ENCODE measurements around the gene RIPPLY2. TPM values are rescaled to one million over a fixed set of nuclear protein-coding genes. Genes with fewer than 3 reads are reported as not detected.

Gene RIPPLY2
- polyA plus RNA-seq, 3 donors: not detected

DNA sequence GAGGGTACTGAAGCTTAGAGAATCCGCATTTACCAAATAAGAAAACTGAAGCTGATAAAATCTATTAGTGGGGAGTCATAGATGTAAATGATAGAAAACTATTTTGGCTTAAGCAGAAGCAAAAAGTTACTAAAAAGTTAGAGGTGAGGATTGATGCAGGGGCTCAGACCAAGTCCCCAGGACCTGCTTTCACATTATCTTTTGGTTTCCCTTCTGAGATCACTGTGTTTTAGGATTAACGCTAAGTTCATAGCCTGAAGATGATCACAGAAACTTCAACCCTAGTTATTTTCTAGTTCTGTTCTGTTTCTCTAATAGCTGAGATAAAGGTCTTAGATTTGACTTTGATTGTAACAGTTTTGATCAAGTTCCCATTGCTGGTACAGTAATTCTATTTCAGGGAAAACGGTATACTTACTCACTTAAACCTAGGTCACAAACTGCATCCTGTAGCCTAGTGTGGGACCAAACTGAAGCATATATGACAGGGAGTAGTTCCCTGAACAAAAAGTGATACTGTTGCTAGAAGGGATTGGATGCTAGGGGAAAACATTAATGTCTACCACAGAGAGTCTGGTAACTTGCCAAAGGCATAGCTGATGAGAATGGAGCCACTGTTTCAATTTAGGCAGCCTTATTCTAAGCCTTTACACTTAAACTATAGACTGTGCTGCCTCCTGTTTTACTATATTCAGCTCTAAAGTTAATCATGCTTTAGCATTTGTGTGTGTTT, 19.4 kb downstream of the RIPPLY2 start:
- intact Hi-C loops (cut with micrococcal nuclease): no loop called here
- Histone ChIP-seq H3K27ac (ENCODE audit: low read depth in 1 of 2, low read length in 2 of 2) (peak overlapping the region in 1 of 2 donors; percentile 40), H4K20me1 (ENCODE audit: insufficient read depth, low read length) (peaks cover 98% of the 10 kb centered on the region), H3K36me3 (replicated peaks in 1 of 2; ENCODE audit: control insufficient read depth in 1 of 2, insufficient read depth in 2 of 2, low read length in 2 of 2) (peaks cover 12 to 44% of the 10 kb centered on the region in 2 donors), H3K79me2 (ENCODE audit: insufficient read depth, low read length) (peaks cover 93% of the 10 kb centered on the region), H3K4me1 (ENCODE audit: control insufficient read depth in 1 of 2, insufficient read depth in 2 of 2, low read length in 2 of 2) (peaks cover 13 to 20% of the 10 kb centered on the region in 2 donors), H3K4me2 (replicated peaks; ENCODE audit: extremely low read depth, low read length, poor library complexity, severe bottlenecking) (no peak overlapping the region), H3K9me3 (replicated peaks in 1 of 2; ENCODE audit: control insufficient read depth in 1 of 2, insufficient read depth in 1 of 2, low read length in 2 of 2) (no peaks in the 10 kb centered on the region), H3K9ac (ENCODE audit: insufficient read depth, low read length, poor library complexity, severe bottlenecking) (no peak overlapping the region), H2AFZ (ENCODE audit: insufficient read depth, low read depth, low read length, poor library complexity, severe bottlenecking) (no peak overlapping the region), H3K27me3 (ENCODE audit: control insufficient read depth in 2 of 2, insufficient read depth in 2 of 2, low read length in 2 of 2) (no peaks in the 10 kb centered on the region), H3K4me3 (replicated peaks in 1 of 3; ENCODE audit: low read depth in 2 of 3, low read length in 3 of 3) (no peak overlapping the region)
- no peak overlapping the region for H3K4me3 Mint-ChIP-seq
- H3K36me3 Mint-ChIP-seq: peaks cover 38 to 57% of the 10 kb centered on the region in 2 donors
- H3K4me1 Mint-ChIP-seq: peaks cover 24% of the 10 kb centered on the region
- H3K27ac Mint-ChIP-seq: peak overlapping the region in 3 of 7 donors; percentile 19 to 36 (median 22)
- no peak for DNase-seq
- no CpG with 5 or more reads among the region's 3 CpGs for WGBS (ENCODE audit: insufficient coverage)
- H3K9me3 Mint-ChIP-seq: peaks cover 0 to 3% (median 0%) of the 10 kb centered on the region in 7 donors
- TF ChIP-seq, protein P1, sequence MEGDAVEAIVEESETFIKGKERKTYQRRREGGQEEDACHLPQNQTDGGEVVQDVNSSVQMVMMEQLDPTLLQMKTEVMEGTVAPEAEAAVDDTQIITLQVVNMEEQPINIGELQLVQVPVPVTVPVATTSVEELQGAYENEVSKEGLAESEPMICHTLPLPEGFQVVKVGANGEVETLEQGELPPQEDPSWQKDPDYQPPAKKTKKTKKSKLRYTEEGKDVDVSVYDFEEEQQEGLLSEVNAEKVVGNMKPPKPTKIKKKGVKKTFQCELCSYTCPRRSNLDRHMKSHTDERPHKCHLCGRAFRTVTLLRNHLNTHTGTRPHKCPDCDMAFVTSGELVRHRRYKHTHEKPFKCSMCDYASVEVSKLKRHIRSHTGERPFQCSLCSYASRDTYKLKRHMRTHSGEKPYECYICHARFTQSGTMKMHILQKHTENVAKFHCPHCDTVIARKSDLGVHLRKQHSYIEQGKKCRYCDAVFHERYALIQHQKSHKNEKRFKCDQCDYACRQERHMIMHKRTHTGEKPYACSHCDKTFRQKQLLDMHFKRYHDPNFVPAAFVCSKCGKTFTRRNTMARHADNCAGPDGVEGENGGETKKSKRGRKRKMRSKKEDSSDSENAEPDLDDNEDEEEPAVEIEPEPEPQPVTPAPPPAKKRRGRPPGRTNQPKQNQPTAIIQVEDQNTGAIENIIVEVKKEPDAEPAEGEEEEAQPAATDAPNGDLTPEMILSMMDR (IDR thresholded peaks at IDR 0.05): no peak
- no peaks in the 10 kb centered on the region for H3K27me3 Mint-ChIP-seq (ENCODE audit: low read depth in 3 of 3)

DNA sequence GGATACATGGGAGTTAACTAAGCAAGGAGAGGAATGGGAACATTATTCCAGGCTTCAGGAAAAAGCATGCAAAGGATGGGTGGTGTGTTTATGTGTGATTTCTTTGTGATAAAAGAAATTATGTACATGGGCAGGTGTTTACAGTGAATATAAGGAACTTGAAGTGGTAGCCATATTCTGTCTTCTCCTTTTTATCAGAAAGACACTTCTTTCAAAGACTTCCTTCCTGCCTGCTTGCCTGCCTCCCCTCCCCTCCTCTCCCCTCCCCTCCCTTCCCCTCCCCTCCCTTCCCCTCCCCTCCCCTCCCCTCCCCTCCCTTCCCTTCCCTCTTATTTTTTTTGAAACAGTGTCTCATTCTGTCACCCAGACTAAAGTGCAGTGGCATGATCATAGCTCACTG, 20.7 kb downstream of the RIPPLY2 start:
- TF ChIP-seq, protein P1 (IDR thresholded peaks at IDR 0.05): no peak
- Histone ChIP-seq H3K4me3 (replicated peaks in 1 of 3; ENCODE audit: low read depth in 2 of 3, low read length in 3 of 3) (no peak overlapping the region), H3K79me2 (ENCODE audit: insufficient read depth, low read length) (peaks cover 95% of the 10 kb centered on the region), H3K4me1 (ENCODE audit: control insufficient read depth in 1 of 2, insufficient read depth in 2 of 2, low read length in 2 of 2) (peaks cover 5 to 7% of the 10 kb centered on the region in 2 donors), H3K9me3 (replicated peaks in 1 of 2; ENCODE audit: control insufficient read depth in 1 of 2, insufficient read depth in 1 of 2, low read length in 2 of 2) (no peaks in the 10 kb centered on the region), H3K27me3 (ENCODE audit: control insufficient read depth in 2 of 2, insufficient read depth in 2 of 2, low read length in 2 of 2) (no peaks in the 10 kb centered on the region), H3K4me2 (replicated peaks; ENCODE audit: extremely low read depth, low read length, poor library complexity, severe bottlenecking) (no peak overlapping the region), H3K36me3 (replicated peaks in 1 of 2; ENCODE audit: control insufficient read depth in 1 of 2, insufficient read depth in 2 of 2, low read length in 2 of 2) (peaks cover 7 to 38% of the 10 kb centered on the region in 2 donors), H4K20me1 (ENCODE audit: insufficient read depth, low read length) (peaks cover 98% of the 10 kb centered on the region), H3K27ac (ENCODE audit: low read depth in 1 of 2, low read length in 2 of 2) (peak overlapping the region in 1 of 2 donors; percentile 34), H2AFZ (ENCODE audit: insufficient read depth, low read depth, low read length, poor library complexity, severe bottlenecking) (no peak overlapping the region), H3K9ac (ENCODE audit: insufficient read depth, low read length, poor library complexity, severe bottlenecking) (no peak overlapping the region)
- Mint-ChIP-seq H3K4me3 (no peak overlapping the region), H3K9me3 (peaks cover 0 to 3% (median 0%) of the 10 kb centered on the region in 7 donors), H3K36me3 (peaks cover 31 to 56% of the 10 kb centered on the region in 2 donors), H3K4me1 (peaks cover 16% of the 10 kb centered on the region), H3K27me3 (ENCODE audit: low read depth in 3 of 3) (no peaks in the 10 kb centered on the region), H3K27ac (peak overlapping the region; percentile 20 to 87 (median 77))
- peak in 1 of 3 donors; percentile 25 for DNase-seq
- intact Hi-C loops (cut with micrococcal nuclease): no loop called here
